HEK293T (cell line): ENCODE data around the gene GAS2L2.

ENCODE experiments used
- CTCF ChIA-PET: fragments of 350-600 bp; formaldehyde crosslinking; extraction: SDS; loops from one replicate; lab custom pipeline; 2021; ENCODE audit warnings: antibody characterized with exemption, inconsistent platforms; lab: Yijun Ruan, JAX
- POLR2A ChIA-PET: fragments of 350-600 bp; formaldehyde crosslinking; extraction: SDS; loops from one replicate; lab custom pipeline; 2020; ENCODE audit warnings: antibody characterized with exemption, inconsistent platforms; lab: Yijun Ruan, JAX
- DNase-seq: peaks from one replicate; pipeline ENCODE4 v3.0.0; 2012; ENCODE audit warnings: mixed read lengths; ENCODE audit errors: extremely low spot score
- ARNT ChIP-seq: fragments of 450-650 bp; IDR thresholded peaks from 2 replicates; pipeline ENCODE4 v1.6.1; 2017; ENCODE audit warnings: mild to moderate bottlenecking
- BHLHE40 ChIP-seq: fragments of 450-650 bp; IDR thresholded peaks from 2 replicates; pipeline ENCODE4 v1.6.1; 2016; ENCODE audit warnings: mild to moderate bottlenecking, moderate library complexity, borderline replicate concordance
- CTBP1 ChIP-seq: fragments of 450-650 bp; IDR thresholded peaks from 2 replicates; pipeline ENCODE4 v1.6.1; 2016; ENCODE audit warnings: borderline replicate concordance
- ELF4 ChIP-seq: fragments of 450-650 bp; IDR thresholded peaks from 2 replicates; pipeline ENCODE4 v1.6.1; 2017; ENCODE audit warnings: antibody characterized with exemption
- FOXA1 ChIP-seq: fragments of 450-650 bp; IDR thresholded peaks from 2 replicates; pipeline ENCODE4 v1.6.1; 2016; ENCODE audit warnings: mild to moderate bottlenecking
- FOXK2 ChIP-seq: fragments of 450-650 bp; IDR thresholded peaks from 2 replicates; pipeline ENCODE4 v1.6.1; 2016; ENCODE audit warnings: mild to moderate bottlenecking
- FOXM1 ChIP-seq: fragments of 450-650 bp; IDR thresholded peaks from 2 replicates; pipeline ENCODE4 v1.6.1; 2017; ENCODE audit warnings: mild to moderate bottlenecking, borderline replicate concordance
- HDGF ChIP-seq: fragments of 450-650 bp; IDR thresholded peaks from 2 replicates; pipeline ENCODE4 v1.6.1; 2017; ENCODE audit warnings: antibody characterized with exemption, borderline replicate concordance
- L3MBTL2 ChIP-seq: fragments of 450-650 bp; conservative IDR thresholded peaks from 2 replicates; pipeline ENCODE4 v1.6.1; 2016; ENCODE audit warnings: mild to moderate bottlenecking
- LEF1 ChIP-seq: fragments of 450-650 bp; IDR thresholded peaks from 2 replicates; pipeline ENCODE4 v1.6.1; 2017; ENCODE audit warnings: mild to moderate bottlenecking, borderline replicate concordance
- NFRKB ChIP-seq: fragments of 450-650 bp; IDR thresholded peaks from 2 replicates; pipeline ENCODE4 v1.6.1; 2016; ENCODE audit warnings: mild to moderate bottlenecking, moderate library complexity
- SP1 ChIP-seq: fragments of 450-650 bp; IDR thresholded peaks from 2 replicates; pipeline ENCODE4 v1.6.1; 2017
- SUZ12 ChIP-seq: fragments of 450-650 bp; IDR thresholded peaks from 2 replicates; pipeline ENCODE4 v1.6.1; 2016; ENCODE audit warnings: mild to moderate bottlenecking
- TARDBP ChIP-seq: fragments of 450-650 bp; IDR thresholded peaks from 2 replicates; pipeline ENCODE4 v1.6.1; 2016
- ZNF384 ChIP-seq: fragments of 450-650 bp; IDR thresholded peaks from 2 replicates; pipeline ENCODE4 v1.6.1; 2016
- TF ChIP-seq, protein P1 (sequence below): fragments of 450-650 bp; IDR thresholded peaks from 2 replicates; pipeline ENCODE4 v1.6.1; 2016

Gene GAS2L2

DNA sequence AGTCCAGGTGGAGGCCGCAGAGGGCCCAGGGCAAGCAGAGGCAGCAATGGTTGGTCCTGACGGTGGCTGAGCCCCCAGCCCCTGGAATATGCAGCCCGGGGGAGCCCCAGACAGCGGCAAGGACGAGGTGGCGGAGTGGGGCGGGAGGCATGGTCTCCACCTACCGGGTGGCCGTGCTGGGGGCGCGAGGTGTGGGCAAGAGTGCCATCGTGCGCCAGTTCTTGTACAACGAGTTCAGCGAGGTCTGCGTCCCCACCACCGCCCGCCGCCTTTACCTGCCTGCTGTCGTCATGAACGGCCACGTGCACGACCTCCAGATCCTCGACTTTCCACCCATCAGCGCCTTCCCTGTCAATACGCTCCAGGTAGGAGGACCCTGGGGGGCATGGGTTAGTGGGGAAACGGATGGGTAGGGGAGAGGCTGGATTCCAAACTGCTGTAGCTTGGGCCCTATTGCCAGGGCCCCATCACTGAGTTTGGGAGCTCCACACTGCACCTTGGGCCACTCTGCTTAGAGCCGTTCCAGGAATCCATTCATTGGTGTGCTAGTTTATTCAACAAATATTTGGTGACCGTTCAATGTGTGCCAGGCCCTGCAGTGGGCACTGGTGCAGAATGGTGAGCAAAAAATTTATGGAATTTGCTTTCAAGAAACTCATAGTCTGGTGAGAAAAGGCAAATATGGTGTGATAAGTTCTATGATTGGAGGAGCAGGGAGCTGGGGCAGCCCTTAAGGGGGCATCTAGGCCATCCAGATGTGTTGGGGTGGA is 17.8 kb downstream of the GAS2L2 start:
- CTCF ChIA-PET, result interaction anchor here (1.1 kb wide), 1 partner anchor 12 kb away, joined by 3 read pairs; no protein-coding TSS in a partner anchor
- TF ChIP-seq, protein P1, sequence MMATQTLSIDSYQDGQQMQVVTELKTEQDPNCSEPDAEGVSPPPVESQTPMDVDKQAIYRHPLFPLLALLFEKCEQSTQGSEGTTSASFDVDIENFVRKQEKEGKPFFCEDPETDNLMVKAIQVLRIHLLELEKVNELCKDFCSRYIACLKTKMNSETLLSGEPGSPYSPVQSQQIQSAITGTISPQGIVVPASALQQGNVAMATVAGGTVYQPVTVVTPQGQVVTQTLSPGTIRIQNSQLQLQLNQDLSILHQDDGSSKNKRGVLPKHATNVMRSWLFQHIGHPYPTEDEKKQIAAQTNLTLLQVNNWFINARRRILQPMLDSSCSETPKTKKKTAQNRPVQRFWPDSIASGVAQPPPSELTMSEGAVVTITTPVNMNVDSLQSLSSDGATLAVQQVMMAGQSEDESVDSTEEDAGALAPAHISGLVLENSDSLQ, result no peak
- TF ChIP-seq FOXM1 (no peak), L3MBTL2 (no peak), CTBP1 (no peak)
- no peak for DNase-seq
- POLR2A ChIA-PET, result interaction anchor here (0.5 kb wide), 1 partner anchor 25 kb away, joined by 3 read pairs; no protein-coding TSS in a partner anchor

GRCh38 chr17:35734396-35734795 is 18.6 kb downstream of the GAS2L2 start:
- no peak for DNase-seq
- CTCF ChIA-PET, result no interaction called here
- no peak for TF ChIP-seq ELF4
- POLR2A ChIA-PET, result no interaction called here

DNA sequence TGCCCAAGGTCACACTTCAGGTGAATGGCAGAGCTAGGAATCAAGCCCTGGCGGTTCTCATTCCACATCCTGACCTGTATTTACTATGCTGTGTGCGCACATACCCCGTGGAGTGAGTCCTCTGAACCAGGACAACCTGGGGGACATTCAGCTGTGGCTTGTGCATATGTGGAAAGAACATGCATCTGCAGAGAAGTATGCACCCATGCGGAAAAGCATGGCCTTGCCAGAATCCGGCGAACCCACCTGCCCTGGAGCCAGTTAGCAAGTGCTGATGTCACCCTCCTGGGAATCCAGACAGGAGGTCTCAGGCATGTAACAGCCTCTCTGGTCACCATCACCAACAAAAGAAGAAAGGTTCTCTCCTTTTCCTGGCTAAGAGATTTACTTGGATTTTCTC is 19.7 kb downstream of the GAS2L2 start:
- DNase-seq, result no peak
- TF ChIP-seq ELF4, result no peak
- no peak for TF ChIP-seq FOXK2
- no peak for TF ChIP-seq SUZ12
- no peak for TF ChIP-seq NFRKB
- no peak for TF ChIP-seq BHLHE40
- TF ChIP-seq LEF1, result no peak
- TF ChIP-seq FOXM1, result no peak
- CTCF ChIA-PET, result interaction anchor here (0.6 kb wide), 1 partner anchor 114 kb away, joined by 4 read pairs; no protein-coding TSS in a partner anchor
- POLR2A ChIA-PET, result interaction anchor here (1.1 to 1.5 kb wide), 2 partner anchors 20 to 146 kb away, joined by 3 to 4 read pairs; partner anchors contain the start of genes AP2B1 and GAS2L2

GRCh38 chr17:35732806-35733136 is 20.3 kb downstream of the GAS2L2 start:
- POLR2A ChIA-PET, result interaction anchor here (1.1 to 1.5 kb wide), 2 partner anchors 20 to 146 kb away, joined by 3 to 4 read pairs; partner anchors contain the start of genes AP2B1 and GAS2L2
- TF ChIP-seq ARNT (no peak), HDGF (no peak), ZNF384 (no peak), SP1 (no peak), SUZ12 (no peak), BHLHE40 (no peak), FOXK2 (no peak), TARDBP (no peak)
- TF ChIP-seq, protein P1, result no peak
- CTCF ChIA-PET, result interaction anchor here (0.6 kb wide), 1 partner anchor 115 kb away, joined by 4 read pairs; no protein-coding TSS in a partner anchor
- DNase-seq, result no peak

DNA sequence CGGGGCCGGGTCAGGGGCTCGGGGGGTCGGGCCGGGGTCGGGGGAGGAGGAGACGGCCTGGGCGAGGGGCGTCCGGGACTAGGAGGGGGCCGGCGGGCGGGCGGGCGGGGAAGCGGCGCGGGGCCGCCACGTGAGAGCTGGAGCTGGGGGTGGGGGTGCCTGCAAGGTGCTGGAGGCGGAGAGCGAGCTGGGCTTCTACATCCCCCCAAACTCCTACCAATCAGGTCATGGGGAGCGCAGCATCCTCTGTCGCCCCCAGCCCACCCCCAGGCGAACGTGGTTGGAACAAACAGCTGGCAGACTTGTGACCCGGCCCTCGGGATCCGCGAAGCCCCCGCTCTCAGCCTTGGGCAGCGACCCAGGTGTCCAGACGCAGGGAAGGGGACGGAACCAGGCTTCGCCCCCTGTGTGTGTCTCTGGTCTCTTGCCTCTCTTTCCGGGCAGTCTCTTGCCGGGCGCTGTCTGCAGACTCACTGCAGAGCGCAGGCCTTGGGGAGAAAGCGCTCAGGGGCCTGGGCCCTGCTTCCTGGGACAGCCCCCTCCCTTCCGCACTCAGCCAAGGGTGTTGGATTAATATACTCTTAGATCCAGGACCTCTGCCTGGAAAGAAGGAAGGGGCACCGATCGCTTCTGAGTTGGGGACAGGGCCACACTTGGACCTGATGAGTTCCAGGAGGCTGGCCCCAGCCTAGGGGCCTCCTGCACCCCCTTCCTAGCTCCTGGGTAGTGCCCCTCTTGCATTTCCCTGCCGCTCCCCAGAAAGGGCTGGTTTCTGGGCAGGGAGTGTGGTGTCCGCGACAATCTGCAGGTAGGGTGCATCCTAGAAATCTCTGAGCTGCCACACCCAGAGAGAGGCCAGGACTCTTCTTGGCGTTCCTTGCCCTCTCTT is 20.9 kb downstream of the GAS2L2 start:
- ChIA-PET CTCF (interaction anchor here (0.6 to 1.2 kb wide), 2 partner anchors 15 to 19 kb away, joined by 3 to 4 read pairs; no protein-coding TSS in a partner anchor), POLR2A (interaction anchor here (0.9 to 1.5 kb wide), 5 partner anchors 9 to 154 kb away, joined by 3 to 5 read pairs (median 4); partner anchors contain the start of genes AP2B1, GAS2L2 and PEX12)
- DNase-seq, result no peak

GRCh38 chr17:35731239-35731916 is 21.7 kb downstream of the GAS2L2 start, which contains the start of gene RASL10B:
Gene RASL10B (plus strand): TSS chr17:35731639. CDS start chr17:35735185, 3,546 bp downstream.
- peak; percentile 57 for DNase-seq
- ChIA-PET CTCF (interaction anchor here (0.6 to 1.2 kb wide), 2 partner anchors 16 to 18 kb away, joined by 3 to 4 read pairs; no protein-coding TSS in a partner anchor), POLR2A (interaction anchor here (0.9 to 1.4 kb wide), 5 partner anchors 9 to 153 kb away, joined by 3 to 5 read pairs (median 4); partner anchors contain the start of genes PEX12 and TAF15)
- TF ChIP-seq LEF1 (no peak), FOXM1 (peak; percentile 12; the same call in 1 of the 2 replicates)

More for the DNA sequence above, 20.9 kb downstream of the GAS2L2 start:
- no peak for TF ChIP-seq FOXA1
- no peak for TF ChIP-seq SP1
- TF ChIP-seq SUZ12, result no peak
- no peak for TF ChIP-seq NFRKB
- TF ChIP-seq ARNT, result no peak
- no peak for TF ChIP-seq L3MBTL2
- TF ChIP-seq HDGF, result no peak
- TF ChIP-seq FOXM1, result no peak
- no peak for TF ChIP-seq TARDBP
- TF ChIP-seq BHLHE40, result no peak
- TF ChIP-seq ELF4, result no peak
